Measurements from ENCODE around the gene SHOC2. TPM values are rescaled to one million over a fixed set of nuclear protein-coding genes. Genes with fewer than 3 reads are reported as not detected.

Gene SHOC2
- total RNA-seq, 2 donors from 2014 or later: 70.1 to 80.0 TPM

GRCh38 chr10:111017098-111017497, 97.7 kb downstream of the SHOC2 start:
- DNase-seq (ENCODE audit: low spot score): no peak
- intact Hi-C loops (cut with DNase I): no loop called here

GRCh38 chr10:111018021-111018420, 98.6 kb downstream of the SHOC2 start:
- intact Hi-C loops (cut with DNase I): no loop called here
- no peak for DNase-seq (ENCODE audit: low spot score)

- intact Hi-C loops (cut with DNase I): no loop called here
- no peak for DNase-seq (ENCODE audit: low spot score)
Observed at GRCh38 chr10:111023060-111023459, 103.7 kb downstream of the SHOC2 start.

- DNase-seq (ENCODE audit: low spot score): no peak
- intact Hi-C loops (cut with DNase I): no loop called here
Observed at GRCh38 chr10:111030042-111030750, 110.8 kb downstream of the SHOC2 start.

GRCh38 chr10:111034598-111035310, 115.3 kb downstream of the SHOC2 start:
- intact Hi-C loops (cut with DNase I): no loop called here

GRCh38 chr10:111035542-111035941, 116.1 kb downstream of the SHOC2 start:
- intact Hi-C loops (cut with DNase I): no loop called here
- no peak for DNase-seq (ENCODE audit: low spot score)

More at GRCh38 chr10:111034598-111035310, 115.3 kb downstream of the SHOC2 start:
- DNase-seq (ENCODE audit: low spot score): no peak

- DNase-seq (ENCODE audit: low spot score): no peak
- intact Hi-C loops (cut with DNase I): no loop called here
Observed at GRCh38 chr10:111037858-111038257, 118.5 kb downstream of the SHOC2 start.

- intact Hi-C loops (cut with DNase I): no loop called here
- DNase-seq (ENCODE audit: low spot score): no peak
Observed at GRCh38 chr10:111039522-111039921, 120.1 kb downstream of the SHOC2 start.

- DNase-seq (ENCODE audit: low spot score): no peak
- intact Hi-C loops (cut with DNase I): no loop called here
Observed at GRCh38 chr10:111057006-111057405, 137.6 kb downstream of the SHOC2 start.

Small RNAs within 50 kb of the gene (microRNA-seq; reads per million reads assigned to microRNA genes)
- gene MIR548E (ENCODE audit: borderline microRNAs expressed in 2 of 2): 0 to 0.97 reads per million in 2 donors

Other genes starting within 250 kb of the SHOC2 start
- 10 to 100 TPM; 54.9 to 55.0 TPM for gene PDCD4, start 47.7 kb upstream of the SHOC2 start, total RNA-seq
- 10 to 100 TPM; 36.3 to 38.6 TPM for gene BBIP1, start 424 bp upstream of the SHOC2 start, total RNA-seq
- gene ADRA2A, start 157.4 kb downstream of the SHOC2 start, total RNA-seq: 1 to 10 TPM; 6.6 to 7.7 TPM